Tracheal epithelial cell (primary cell): ENCODE results near the gene PDS5B. TPM values are rescaled to one million over a fixed set of nuclear protein-coding genes. Genes with fewer than 3 reads are reported as not detected.

Source experiments
- total RNA-seq: library from RNA; depleted of rRNA; stranded (reverse); fragments of >200 nt; gene quantifications from 2 replicates; pipeline ENCODE4 v1.2.1, GENCODE V29; 2014

Gene PDS5B
- 7.7 and 13.6 TPM in 2 replicates for total RNA-seq

GRCh38 chr13:32586080-32586900 is at the start of gene PDS5B:
Gene PDS5B (plus strand): TSS chr13:32586452. CDS start chr13:32648773, 62,321 bp downstream.

GRCh38 chr13:32538621-32539246 is 47.5 kb upstream of the PDS5B start, which contains the start of gene N4BP2L2:
Gene N4BP2L2 (minus strand): TSS chr13:32538795. CDS start chr13:32537027, 1,768 bp downstream.

Other genes with a start within 250 kb of the PDS5B start
- gene N4BP2L1, start 158.3 kb upstream of the PDS5B start, total RNA-seq, result 2.3 and 3.1 TPM in 2 replicates
- gene N4BP2L2, start 47.7 kb upstream of the PDS5B start, total RNA-seq, result 54.2 and 87.4 TPM in 2 replicates